ENCODE results near the gene UNC119B.

UNC119B gene

DNA sequence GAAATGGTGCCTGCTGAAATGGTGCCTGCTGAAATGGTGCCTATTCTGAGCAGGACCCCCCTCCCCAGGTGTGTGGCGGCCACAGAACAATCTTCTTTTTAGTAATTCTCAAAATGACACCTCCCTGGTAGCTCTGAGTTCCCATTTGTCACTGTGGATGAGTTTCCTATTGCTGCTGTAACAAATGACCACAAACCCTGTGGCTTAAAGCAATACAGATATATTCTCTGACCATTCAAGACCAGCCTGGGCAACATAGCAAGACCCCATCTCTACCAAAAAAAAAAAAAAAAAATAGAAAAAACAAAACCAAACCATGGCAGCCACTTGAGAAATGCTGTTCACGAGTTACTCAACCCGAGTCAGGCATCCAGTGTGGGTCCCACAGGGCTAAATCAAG lies 23.3 kb downstream of the UNC119B start:
- ATAC-seq (ENCODE audit: low read depth), result no peak
- Histone ChIP-seq H3K4me1 (ENCODE audit: insufficient read depth, poor library complexity, severe bottlenecking) (no peaks in the 10 kb centered on the region), H3K27ac (ENCODE audit: poor library complexity, severe bottlenecking) (no peak overlapping the region), H3K27me3 (ENCODE audit: insufficient read depth, poor library complexity, severe bottlenecking) (no peaks in the 10 kb centered on the region), H3K9me3 (ENCODE audit: severe bottlenecking) (no peaks in the 10 kb centered on the region), H3K36me3 (ENCODE audit: low read depth) (no peaks in the 10 kb centered on the region), H3K4me3 (ENCODE audit: severe bottlenecking) (no peak overlapping the region)
- DNase-seq (ENCODE audit: low spot score), result no peak
- no peak for TF ChIP-seq CTCF (IDR thresholded peaks at IDR 0.05; ENCODE audit: poor library complexity, severe bottlenecking)

DNA sequence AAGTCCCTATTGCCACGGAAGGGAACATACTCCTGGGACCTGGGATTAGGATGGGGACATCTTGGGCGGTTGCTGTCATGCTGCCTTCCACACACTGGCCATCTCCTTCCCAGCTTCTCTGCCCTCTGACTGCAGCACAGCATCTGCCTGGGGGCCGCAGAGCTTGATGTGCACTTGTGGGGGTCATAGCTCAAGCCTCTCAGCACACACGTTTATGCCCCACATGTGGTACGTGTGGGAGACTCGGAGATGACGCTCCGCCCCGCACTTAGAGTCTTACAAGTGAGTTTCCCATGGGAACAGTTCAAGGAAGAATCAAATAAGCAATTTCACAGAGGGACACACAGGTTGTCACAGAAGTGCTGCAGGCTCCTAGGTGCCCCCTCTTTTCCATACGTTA lies 24.0 kb downstream of the UNC119B start:
- no peaks in the 10 kb centered on the region for H3K36me3 ChIP-seq (ENCODE audit: low read depth)
- no peaks in the 10 kb centered on the region for H3K27me3 ChIP-seq (ENCODE audit: insufficient read depth, poor library complexity, severe bottlenecking)
- TF ChIP-seq CTCF (IDR thresholded peaks at IDR 0.05; ENCODE audit: poor library complexity, severe bottlenecking), result no peak
- no peak overlapping the region for H3K4me3 ChIP-seq (ENCODE audit: severe bottlenecking)
- ATAC-seq (ENCODE audit: low read depth) (no peak), DNase-seq (ENCODE audit: low spot score) (no peak)
- no peaks in the 10 kb centered on the region for H3K9me3 ChIP-seq (ENCODE audit: severe bottlenecking)
- no peaks in the 10 kb centered on the region for H3K4me1 ChIP-seq (ENCODE audit: insufficient read depth, poor library complexity, severe bottlenecking)
- H3K27ac ChIP-seq (ENCODE audit: poor library complexity, severe bottlenecking), result no peak overlapping the region

- DNase-seq (ENCODE audit: low spot score) (no peak), ATAC-seq (ENCODE audit: low read depth) (peak; percentile 27; the same call in 1 of the 3 replicates)
- H3K4me3 ChIP-seq (ENCODE audit: severe bottlenecking), result no peak overlapping the region
- no peak for TF ChIP-seq CTCF (IDR thresholded peaks at IDR 0.05; ENCODE audit: poor library complexity, severe bottlenecking)
- no peaks in the 10 kb centered on the region for H3K4me1 ChIP-seq (ENCODE audit: insufficient read depth, poor library complexity, severe bottlenecking)
- H3K9me3 ChIP-seq (ENCODE audit: severe bottlenecking), result no peaks in the 10 kb centered on the region
- no peaks in the 10 kb centered on the region for H3K36me3 ChIP-seq (ENCODE audit: low read depth)
- H3K27me3 ChIP-seq (ENCODE audit: insufficient read depth, poor library complexity, severe bottlenecking), result no peaks in the 10 kb centered on the region
- no peak overlapping the region for H3K27ac ChIP-seq (ENCODE audit: poor library complexity, severe bottlenecking)
Measured at GRCh38 chr12:120735181-120735580, 24.9 kb downstream of the UNC119B start.

GRCh38 chr12:120736404-120737331 lies 26.4 kb downstream of the UNC119B start:
- H3K4me1 ChIP-seq (ENCODE audit: insufficient read depth, poor library complexity, severe bottlenecking), result no peaks in the 10 kb centered on the region
- ATAC-seq (ENCODE audit: low read depth) (no peak), DNase-seq (ENCODE audit: low spot score) (no peak)
- H3K4me3 ChIP-seq (ENCODE audit: severe bottlenecking), result no peak overlapping the region
- TF ChIP-seq CTCF (IDR thresholded peaks at IDR 0.05; ENCODE audit: poor library complexity, severe bottlenecking), result no peak
- H3K27me3 ChIP-seq (ENCODE audit: insufficient read depth, poor library complexity, severe bottlenecking), result no peaks in the 10 kb centered on the region
- no peaks in the 10 kb centered on the region for H3K9me3 ChIP-seq (ENCODE audit: severe bottlenecking)
- no peak overlapping the region for H3K27ac ChIP-seq (ENCODE audit: poor library complexity, severe bottlenecking)
- no peaks in the 10 kb centered on the region for H3K36me3 ChIP-seq (ENCODE audit: low read depth)
